Lower leg skin (tissue), 4 donors: ENCODE measurements around the gene ZSWIM1. TPM values are rescaled to one million over a fixed set of nuclear protein-coding genes. Genes with fewer than 3 reads are reported as not detected.
A peak's percentile ranks its signal among the peaks of the same experiment; 100 is the strongest.

Experiments used
- DNase-seq, 2 donors: peaks; one replicate each; pipeline ENCODE4 v3.0.0-alpha.2; 2019; ENCODE audit warnings: low spot score in 2 of 2
- H3K4me3 ChIP-seq: fragments of 200-600 bp; sonication (generic); 2 replicates; pipeline ENCODE4 v1.5.1; 2017; ENCODE audit warnings: mild to moderate bottlenecking, low read depth; ENCODE audit not compliant: poor library complexity, severe bottlenecking
- POLR2A ChIP-seq, 2 donors: fragments of 450-650 bp; IDR thresholded peaks; one replicate each; pipeline ENCODE4 v1.6.1; 2016 to 2017; ENCODE audit warnings: antibody characterized with exemption in 2 of 2, mild to moderate bottlenecking in 1 of 2, moderate library complexity in 1 of 2
- WGBS, 2 donors: methylation state at CpG; one replicate each; pipeline ENCODE4 v1.1.5; 2018; 5-methylcytosine and 5-hydroxymethylcytosine counted together
- intact Hi-C: fragments of 100-400 bp; cut with DNase I; formaldehyde crosslinking; loops from one replicate; pipeline ENCODE4 v1.15.0; 2023; ENCODE audit warnings: low total_unique reads
- total RNA-seq, 4 donors: library from RNA; depleted of rRNA; stranded (reverse); fragments of >200 nt; gene quantifications; one replicate each; pipeline ENCODE4 v1.1.0, GENCODE V29; 2016
- TF ChIP-seq, protein P1 (sequence below), 3 donors: fragments of 450-650 bp; IDR thresholded peaks; one replicate each; pipeline ENCODE4 v1.5.1; 2016; ENCODE audit warnings: antibody characterized with exemption in 3 of 3, mild to moderate bottlenecking in 3 of 3, moderate library complexity in 2 of 3

ZSWIM1 gene
- total RNA-seq, 4 donors from 2014 or later = 10.0 to 16.6 (median 13.5) TPM

DNA sequence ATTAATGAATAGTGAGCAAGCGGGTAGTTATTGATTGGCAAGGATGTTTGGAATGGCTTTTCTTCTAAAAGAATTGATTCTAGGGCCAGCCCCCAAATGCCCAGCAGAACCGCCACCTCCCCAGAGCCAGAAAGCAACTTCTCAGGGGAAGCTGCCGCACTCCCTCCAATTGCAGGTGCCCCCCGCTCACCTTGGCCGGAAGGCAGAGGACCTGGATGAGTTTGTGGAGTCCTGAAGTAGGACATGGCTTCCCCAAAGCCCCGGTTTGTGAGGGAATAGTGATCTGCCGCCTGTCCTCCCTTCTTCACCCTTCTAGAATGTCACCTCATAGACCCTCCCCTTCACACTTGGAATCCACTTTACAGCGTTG lies 6.3 kb downstream of the ZSWIM1 start, which contains the start of gene SPATA25:
Gene SPATA25 (minus strand): TSS at position 277 of the 370 bp plus-strand sequence. CDS start 32 bp downstream, at position 245.
- 89 to 94% methylated on average over 8 of the region's 8 CpGs for WGBS, 2 donors
- intact Hi-C loops = no loop called here
- no peak for DNase-seq
- TF ChIP-seq, protein P1, sequence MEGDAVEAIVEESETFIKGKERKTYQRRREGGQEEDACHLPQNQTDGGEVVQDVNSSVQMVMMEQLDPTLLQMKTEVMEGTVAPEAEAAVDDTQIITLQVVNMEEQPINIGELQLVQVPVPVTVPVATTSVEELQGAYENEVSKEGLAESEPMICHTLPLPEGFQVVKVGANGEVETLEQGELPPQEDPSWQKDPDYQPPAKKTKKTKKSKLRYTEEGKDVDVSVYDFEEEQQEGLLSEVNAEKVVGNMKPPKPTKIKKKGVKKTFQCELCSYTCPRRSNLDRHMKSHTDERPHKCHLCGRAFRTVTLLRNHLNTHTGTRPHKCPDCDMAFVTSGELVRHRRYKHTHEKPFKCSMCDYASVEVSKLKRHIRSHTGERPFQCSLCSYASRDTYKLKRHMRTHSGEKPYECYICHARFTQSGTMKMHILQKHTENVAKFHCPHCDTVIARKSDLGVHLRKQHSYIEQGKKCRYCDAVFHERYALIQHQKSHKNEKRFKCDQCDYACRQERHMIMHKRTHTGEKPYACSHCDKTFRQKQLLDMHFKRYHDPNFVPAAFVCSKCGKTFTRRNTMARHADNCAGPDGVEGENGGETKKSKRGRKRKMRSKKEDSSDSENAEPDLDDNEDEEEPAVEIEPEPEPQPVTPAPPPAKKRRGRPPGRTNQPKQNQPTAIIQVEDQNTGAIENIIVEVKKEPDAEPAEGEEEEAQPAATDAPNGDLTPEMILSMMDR (IDR thresholded peaks at IDR 0.05) = no peak
- no peak for TF ChIP-seq POLR2A (IDR thresholded peaks at IDR 0.05)
- H3K4me3 ChIP-seq = no peak within 1 kb of the TSS

DNA sequence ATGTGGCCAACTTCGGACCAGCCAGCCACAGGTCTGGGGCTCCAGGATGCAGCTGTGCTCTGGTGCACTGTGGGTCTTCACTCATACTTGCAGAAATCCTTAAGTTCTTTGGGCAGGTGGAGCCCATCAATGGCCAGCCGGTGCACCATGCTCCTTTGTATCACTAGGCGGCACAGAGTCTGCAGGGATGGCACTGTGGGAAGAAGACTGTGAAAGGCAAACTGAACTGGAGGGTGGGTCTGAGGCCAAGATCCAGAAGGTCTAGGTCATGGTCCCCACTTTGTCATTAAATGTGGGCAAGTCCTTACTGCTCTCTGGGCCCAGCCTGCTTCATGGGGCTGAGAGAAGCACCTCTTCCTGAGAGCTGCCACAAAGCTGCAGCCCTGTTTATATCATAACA lies 7.7 kb downstream of the ZSWIM1 start:
- 80 to 91% methylated on average over 3 of the region's 3 CpGs for WGBS, 2 donors
- intact Hi-C loops = no loop called here
- H3K4me3 ChIP-seq = no peak overlapping the region
- TF ChIP-seq POLR2A (IDR thresholded peaks at IDR 0.05) = no peak
- TF ChIP-seq, protein P1 (IDR thresholded peaks at IDR 0.05) = no peak
- no peak for DNase-seq

DNA sequence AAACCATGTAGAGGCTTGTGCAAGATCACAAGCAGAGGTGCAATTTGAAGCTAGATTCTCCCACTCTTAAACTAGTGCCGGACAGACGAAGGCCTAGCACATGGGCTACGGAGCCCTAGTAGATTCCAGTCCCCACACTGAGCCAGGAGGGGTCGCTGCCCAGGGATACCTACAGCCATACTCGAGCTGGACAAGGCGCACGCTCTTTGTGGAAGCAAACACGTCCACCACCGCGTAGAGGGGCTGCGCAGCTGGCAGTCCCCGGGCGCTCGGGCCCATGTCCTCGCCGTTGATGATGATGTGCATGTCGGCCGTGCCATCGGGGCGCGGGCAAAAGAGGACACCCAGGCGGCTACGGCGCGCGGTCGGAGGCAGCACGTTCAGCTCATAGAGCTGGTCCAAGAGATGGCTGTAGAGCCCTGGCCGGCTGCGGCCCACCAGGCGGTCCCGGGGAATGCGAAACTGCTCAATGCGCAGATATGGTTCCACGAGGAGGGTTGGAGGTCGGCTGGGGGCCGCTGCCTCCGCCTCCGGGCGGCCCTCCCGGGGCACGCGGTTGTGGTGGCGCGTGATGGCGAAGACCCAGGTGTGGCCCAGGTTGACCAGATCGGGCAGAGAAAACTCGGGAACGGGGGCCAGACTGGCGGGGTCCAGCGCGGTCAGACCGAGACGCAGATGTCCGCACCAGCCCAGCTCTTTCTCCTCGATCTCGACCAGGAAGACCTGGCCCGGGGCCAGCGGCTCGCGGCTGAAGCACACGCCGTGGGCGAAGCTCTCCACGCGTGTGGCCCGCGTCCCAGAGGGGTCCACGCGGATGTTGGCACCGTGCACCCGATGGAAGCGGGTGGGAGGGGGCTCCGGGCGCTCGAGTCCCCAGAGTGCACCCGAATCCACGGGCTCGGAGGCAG lies 9.3 kb downstream of the ZSWIM1 start:
- peak; percentile 78 to 96 for DNase-seq
- intact Hi-C loops = no loop called here
- H3K4me3 ChIP-seq = peak overlapping the region; percentile 66
- 5% methylated on average over 36 to 40 of the region's 79 CpGs for WGBS, 2 donors
- TF ChIP-seq, protein P1 (IDR thresholded peaks at IDR 0.05) = peak in 1 of 3 donors; percentile 52
- no peak for TF ChIP-seq POLR2A (IDR thresholded peaks at IDR 0.05)

DNA sequence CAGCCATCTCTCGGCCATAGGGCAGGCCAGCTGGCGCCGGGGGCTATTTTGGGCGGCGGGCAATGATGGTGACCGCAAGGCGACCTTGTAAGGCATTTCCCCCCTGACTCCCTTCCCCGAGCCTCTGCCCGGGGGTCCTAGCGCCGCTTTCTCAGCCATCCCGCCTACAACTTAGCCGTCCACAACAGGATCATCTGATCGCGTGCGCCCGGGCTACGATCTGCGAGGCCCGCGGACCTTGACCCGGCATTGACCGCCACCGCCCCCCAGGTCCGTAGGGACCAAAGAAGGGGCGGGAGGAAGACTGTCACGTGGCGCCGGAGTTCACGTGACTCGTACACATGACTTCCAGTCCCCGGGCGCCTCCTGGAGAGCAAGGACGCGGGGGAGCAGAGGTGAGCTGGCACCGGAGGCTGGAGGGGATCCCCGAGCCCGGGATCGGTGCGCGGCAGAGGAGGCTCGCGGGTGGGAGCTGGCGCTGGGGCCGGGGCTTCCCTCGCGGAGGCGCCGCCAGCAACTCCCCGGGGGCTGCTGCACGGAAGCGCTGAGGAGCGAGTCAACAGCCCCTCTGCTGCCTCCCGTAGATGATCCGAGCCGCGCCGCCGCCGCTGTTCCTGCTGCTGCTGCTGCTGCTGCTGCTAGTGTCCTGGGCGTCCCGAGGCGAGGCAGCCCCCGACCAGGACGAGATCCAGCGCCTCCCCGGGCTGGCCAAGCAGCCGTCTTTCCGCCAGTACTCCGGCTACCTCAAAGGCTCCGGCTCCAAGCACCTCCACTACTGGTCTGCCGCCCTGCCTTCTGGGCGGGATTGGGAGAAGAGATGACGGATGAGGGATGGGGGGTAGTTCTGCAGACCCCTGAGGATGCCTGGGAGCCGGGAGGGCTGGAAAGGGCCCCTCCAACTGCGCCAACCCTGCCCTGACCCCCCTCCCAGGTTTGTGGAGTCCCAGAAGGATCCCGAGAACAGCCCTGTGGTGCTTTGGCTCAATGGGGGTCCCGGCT lies 10.3 kb downstream of the ZSWIM1 start, which contains the start of the genes CTSA and NEURL2:
Gene CTSA (plus strand): TSS at position 351 of the 999 bp plus-strand sequence. CDS start 234 bp downstream, at position 585.
Gene NEURL2 (minus strand): TSS at position 224 of the 999 bp plus-strand sequence. CDS start 217 bp downstream, at position 7.
- peak; percentile 92 to 99 for DNase-seq
- TF ChIP-seq, protein P1 (IDR thresholded peaks at IDR 0.05) = peak in 1 of 3 donors; percentile 85
- TF ChIP-seq POLR2A (IDR thresholded peaks at IDR 0.05) = no peak
- 0 to 1% methylated on average over 39 to 55 of the region's 78 CpGs for WGBS, 2 donors
- peak within 1 kb of the TSS; percentile 66 for H3K4me3 ChIP-seq
- intact Hi-C loops = no loop called here

DNA sequence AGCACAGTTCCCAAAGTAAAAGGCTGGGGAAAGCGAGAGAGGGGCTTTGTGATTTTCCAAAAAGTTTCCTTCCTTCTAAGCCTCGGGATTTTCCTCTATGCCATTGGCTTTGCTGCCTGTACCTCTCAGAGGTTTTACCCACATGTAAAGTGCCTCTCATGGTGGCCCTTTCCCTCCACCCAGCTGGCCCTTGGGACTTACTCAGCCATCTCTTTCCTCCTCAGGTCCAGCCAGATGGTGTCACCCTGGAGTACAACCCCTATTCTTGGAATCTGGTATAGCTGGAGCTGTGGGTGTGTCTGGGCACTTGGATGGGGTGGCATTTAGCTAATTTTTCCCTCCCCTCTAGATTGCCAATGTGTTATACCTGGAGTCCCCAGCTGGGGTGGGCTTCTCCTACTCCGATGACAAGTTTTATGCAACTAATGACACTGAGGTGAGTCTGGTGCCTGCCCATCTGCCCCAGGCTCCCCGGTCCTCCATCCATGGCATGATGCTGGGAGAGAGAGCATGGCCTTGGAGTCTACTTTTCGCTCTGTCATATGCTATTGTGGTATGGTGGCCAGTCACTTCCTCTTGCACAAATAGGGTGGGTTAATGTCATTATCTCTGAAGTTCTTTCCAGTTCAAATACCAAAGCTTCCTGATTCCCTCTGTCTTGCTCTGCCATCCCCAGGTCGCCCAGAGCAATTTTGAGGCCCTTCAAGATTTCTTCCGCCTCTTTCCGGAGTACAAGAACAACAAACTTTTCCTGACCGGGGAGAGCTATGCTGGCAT lies 11.2 kb downstream of the ZSWIM1 start:
- intact Hi-C loops = no loop called here
- no peak for TF ChIP-seq POLR2A (IDR thresholded peaks at IDR 0.05)
- TF ChIP-seq, protein P1 (IDR thresholded peaks at IDR 0.05) = no peak
- 76 to 86% methylated on average over 9 of the region's 9 CpGs for WGBS, 2 donors
- H3K4me3 ChIP-seq = no peak overlapping the region
- no peak for DNase-seq
